ENCODE measurements around the gene RAPH1.

The RAPH1 gene

DNA sequence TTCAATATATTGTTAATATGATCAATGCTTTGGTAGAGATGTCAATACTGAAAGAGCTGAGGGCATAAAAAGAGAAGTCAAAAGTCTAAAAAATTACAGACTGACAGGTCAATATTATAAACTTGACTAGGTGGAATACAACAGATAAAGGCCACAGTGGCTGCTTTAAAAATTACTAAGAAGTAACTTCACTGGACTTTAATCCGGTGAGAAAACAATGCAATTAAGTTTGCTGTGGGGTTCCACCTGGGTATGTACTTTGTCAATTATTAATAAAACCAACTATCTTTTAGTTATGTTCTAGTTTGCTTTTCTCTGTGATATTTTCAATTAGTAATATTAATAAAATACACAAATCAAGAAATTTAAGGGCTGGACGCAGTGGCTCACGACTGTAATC lies 44.7 kb downstream of the RAPH1 start:
- no peaks in the 10 kb centered on the region for H3K36me3 ChIP-seq (ENCODE audit: control insufficient read depth, insufficient read depth, low read length)
- TF ChIP-seq, protein P1, sequence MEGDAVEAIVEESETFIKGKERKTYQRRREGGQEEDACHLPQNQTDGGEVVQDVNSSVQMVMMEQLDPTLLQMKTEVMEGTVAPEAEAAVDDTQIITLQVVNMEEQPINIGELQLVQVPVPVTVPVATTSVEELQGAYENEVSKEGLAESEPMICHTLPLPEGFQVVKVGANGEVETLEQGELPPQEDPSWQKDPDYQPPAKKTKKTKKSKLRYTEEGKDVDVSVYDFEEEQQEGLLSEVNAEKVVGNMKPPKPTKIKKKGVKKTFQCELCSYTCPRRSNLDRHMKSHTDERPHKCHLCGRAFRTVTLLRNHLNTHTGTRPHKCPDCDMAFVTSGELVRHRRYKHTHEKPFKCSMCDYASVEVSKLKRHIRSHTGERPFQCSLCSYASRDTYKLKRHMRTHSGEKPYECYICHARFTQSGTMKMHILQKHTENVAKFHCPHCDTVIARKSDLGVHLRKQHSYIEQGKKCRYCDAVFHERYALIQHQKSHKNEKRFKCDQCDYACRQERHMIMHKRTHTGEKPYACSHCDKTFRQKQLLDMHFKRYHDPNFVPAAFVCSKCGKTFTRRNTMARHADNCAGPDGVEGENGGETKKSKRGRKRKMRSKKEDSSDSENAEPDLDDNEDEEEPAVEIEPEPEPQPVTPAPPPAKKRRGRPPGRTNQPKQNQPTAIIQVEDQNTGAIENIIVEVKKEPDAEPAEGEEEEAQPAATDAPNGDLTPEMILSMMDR (IDR thresholded peaks at IDR 0.05; ENCODE audit: insufficient read depth, low read length, poor library complexity, severe bottlenecking) = no peak
- no peak overlapping the region for H3K4me3 ChIP-seq (replicated peaks; ENCODE audit: low read depth, low read length)
- H3K27me3 ChIP-seq (replicated peaks; ENCODE audit: control insufficient read depth, insufficient read depth, low read length) = no peaks in the 10 kb centered on the region
- DNase-seq (ENCODE audit: extremely low read depth, insufficient read length) = no peak

DNA sequence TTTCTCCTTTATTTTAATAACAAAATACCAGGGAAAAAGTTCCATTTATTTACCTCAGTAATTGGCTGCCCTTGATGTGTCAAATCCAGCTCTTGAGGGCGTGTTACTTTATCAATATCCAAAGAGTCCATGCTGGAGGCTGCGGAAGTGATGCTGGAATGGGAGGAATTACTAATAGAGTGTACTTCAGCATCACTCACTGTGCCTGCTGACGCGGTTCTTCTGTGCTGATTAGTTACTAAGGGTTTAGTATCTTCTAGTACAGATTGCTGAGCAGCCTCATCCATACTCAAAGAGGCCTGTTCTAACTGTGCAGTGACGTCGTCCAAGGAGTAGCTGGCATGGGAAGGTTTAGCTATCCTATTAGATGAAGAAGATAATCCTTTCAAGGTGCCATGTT lies 45.6 kb downstream of the RAPH1 start:
- DNase-seq (ENCODE audit: extremely low read depth, insufficient read length) = no peak
- no peaks in the 10 kb centered on the region for H3K36me3 ChIP-seq (ENCODE audit: control insufficient read depth, insufficient read depth, low read length)
- TF ChIP-seq, protein P1 (IDR thresholded peaks at IDR 0.05; ENCODE audit: insufficient read depth, low read length, poor library complexity, severe bottlenecking) = no peak
- no peaks in the 10 kb centered on the region for H3K27me3 ChIP-seq (replicated peaks; ENCODE audit: control insufficient read depth, insufficient read depth, low read length)
- no peak overlapping the region for H3K4me3 ChIP-seq (replicated peaks; ENCODE audit: low read depth, low read length)

DNA sequence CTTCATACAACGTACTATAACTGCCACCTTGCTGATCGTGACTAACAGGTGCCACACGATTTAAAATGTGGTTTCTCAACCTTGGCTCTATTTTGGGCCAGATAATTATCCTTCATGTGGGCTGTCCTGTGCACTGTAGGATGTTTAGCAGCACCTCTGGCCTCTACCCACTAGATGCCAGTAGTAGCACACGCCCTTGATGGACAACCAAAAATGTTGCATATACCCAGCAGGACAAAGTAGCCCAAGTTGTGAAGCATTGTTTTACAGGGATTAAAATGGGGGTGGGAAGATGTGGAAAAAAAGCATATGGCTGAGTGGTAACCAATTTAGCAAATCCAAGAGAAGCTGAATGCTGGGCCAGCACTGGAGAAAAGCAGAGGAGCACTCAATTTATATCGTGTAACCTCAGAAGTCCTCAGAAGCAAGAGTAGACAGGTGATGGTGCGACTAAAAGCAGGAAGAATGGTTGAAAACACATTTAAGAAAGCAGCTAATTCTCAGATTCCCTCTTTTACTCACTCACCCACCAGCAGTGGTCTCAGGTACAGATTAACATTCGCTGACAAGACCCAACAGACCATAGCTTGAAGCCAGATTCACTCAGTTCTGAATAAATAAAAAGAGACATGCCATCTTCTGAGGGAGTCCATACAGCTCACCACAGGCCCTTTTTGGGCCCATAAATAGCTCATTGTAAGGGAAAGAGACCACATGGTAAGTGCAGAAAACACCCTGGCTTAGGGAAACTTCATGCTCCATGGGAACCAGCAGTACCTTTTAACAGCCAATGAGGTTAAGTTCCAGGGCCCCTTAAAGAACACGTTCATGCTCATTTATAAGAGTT lies 50.6 kb downstream of the RAPH1 start:
- Histone ChIP-seq H3K36me3 (ENCODE audit: control insufficient read depth, insufficient read depth, low read length) (no peaks in the 10 kb centered on the region), H3K27me3 (replicated peaks; ENCODE audit: control insufficient read depth, insufficient read depth, low read length) (no peaks in the 10 kb centered on the region), H3K4me3 (replicated peaks; ENCODE audit: low read depth, low read length) (no peak overlapping the region)
- TF ChIP-seq, protein P1 (IDR thresholded peaks at IDR 0.05; ENCODE audit: insufficient read depth, low read length, poor library complexity, severe bottlenecking) = peak; percentile 87
- DNase-seq (ENCODE audit: extremely low read depth, insufficient read length) = no peak

- TF ChIP-seq, protein P1 (IDR thresholded peaks at IDR 0.05; ENCODE audit: insufficient read depth, low read length, poor library complexity, severe bottlenecking) = no peak
- no peak for DNase-seq (ENCODE audit: extremely low read depth, insufficient read length)
- H3K27me3 ChIP-seq (replicated peaks; ENCODE audit: control insufficient read depth, insufficient read depth, low read length) = no peaks in the 10 kb centered on the region
- no peak overlapping the region for H3K4me3 ChIP-seq (replicated peaks; ENCODE audit: low read depth, low read length)
- H3K36me3 ChIP-seq (ENCODE audit: control insufficient read depth, insufficient read depth, low read length) = no peaks in the 10 kb centered on the region
These were observed 54.5 kb downstream of the RAPH1 start for GRCh38 chr2:203480623-203481022.

- no peak for DNase-seq (ENCODE audit: extremely low read depth, insufficient read length)
- H3K27me3 ChIP-seq (replicated peaks; ENCODE audit: control insufficient read depth, insufficient read depth, low read length) = no peaks in the 10 kb centered on the region
- no peaks in the 10 kb centered on the region for H3K36me3 ChIP-seq (ENCODE audit: control insufficient read depth, insufficient read depth, low read length)
- no peak overlapping the region for H3K4me3 ChIP-seq (replicated peaks; ENCODE audit: low read depth, low read length)
- TF ChIP-seq, protein P1 (IDR thresholded peaks at IDR 0.05; ENCODE audit: insufficient read depth, low read length, poor library complexity, severe bottlenecking) = no peak
These were observed 58.2 kb downstream of the RAPH1 start for GRCh38 chr2:203476881-203477280.
